SH-SY5Y (cell line): ENCODE results near the gene TYMS.

ENCODE experiments used
- GATA2 ChIP-seq: IDR thresholded peaks from 2 replicates; pipeline ENCODE4 v1.6.1; 2011; ENCODE audit warnings: mild to moderate bottlenecking, low read depth, low read length
- GATA3 ChIP-seq: IDR thresholded peaks from 2 replicates; pipeline ENCODE4 v1.6.1; 2011; ENCODE audit warnings: low read depth, mild to moderate bottlenecking, low read length, moderate library complexity

The TYMS gene

GRCh38 chr18:629269-630150, 27.9 kb upstream of the TYMS start:
- TF ChIP-seq GATA2, result no peak
- TF ChIP-seq GATA3, result no peak

- no peak for TF ChIP-seq GATA2
- TF ChIP-seq GATA3, result no peak
These were observed 25.9 kb upstream of the TYMS start for GRCh38 chr18:631560-631959.

GRCh38 chr18:634551-635045, 22.9 kb upstream of the TYMS start:
- no peak for TF ChIP-seq GATA3
- TF ChIP-seq GATA2, result no peak

GRCh38 chr18:635171-635570, 22.3 kb upstream of the TYMS start:
- TF ChIP-seq GATA2 (no peak), GATA3 (no peak)

- TF ChIP-seq GATA2 (no peak), GATA3 (no peak)
These were observed 16.2 kb upstream of the TYMS start for GRCh38 chr18:641224-641623.

GRCh38 chr18:644395-645004, 13.0 kb upstream of the TYMS start:
- no peak for TF ChIP-seq GATA3
- no peak for TF ChIP-seq GATA2

GRCh38 chr18:647304-647703, 10.1 kb upstream of the TYMS start:
- TF ChIP-seq GATA3 (no peak), GATA2 (no peak)

- no peak for TF ChIP-seq GATA3
- TF ChIP-seq GATA2, result no peak
These were observed 8.1 kb upstream of the TYMS start for GRCh38 chr18:649341-649740.

- TF ChIP-seq GATA2 (no peak), GATA3 (no peak)
These were observed 7.0 kb upstream of the TYMS start for GRCh38 chr18:650428-650858.

GRCh38 chr18:652131-652530, 5.3 kb upstream of the TYMS start:
- TF ChIP-seq GATA3 (no peak), GATA2 (no peak)

- no peak for TF ChIP-seq GATA3
- no peak for TF ChIP-seq GATA2
These were observed 3.9 kb upstream of the TYMS start for GRCh38 chr18:653512-653911.

GRCh38 chr18:654601-655000, 2.9 kb upstream of the TYMS start:
- TF ChIP-seq GATA2, result no peak
- no peak for TF ChIP-seq GATA3

GRCh38 chr18:655445-655844, 2.0 kb upstream of the TYMS start:
- no peak for TF ChIP-seq GATA3
- no peak for TF ChIP-seq GATA2

- no peak for TF ChIP-seq GATA2
- no peak for TF ChIP-seq GATA3
These were observed 821 bp downstream of the TYMS start for GRCh38 chr18:658001-658946.
